Nephron progenitor cell (in vitro differentiated cells): ENCODE measurements around the gene TTLL6.

ENCODE experiments used
- DNase-seq: peaks from one replicate; pipeline ENCODE4 v3.0.0; 2021
- H3K27ac Mint-ChIP-seq: 2 replicates; pipeline ENCODE4 v1.8.0; 2021; ENCODE audit warnings: mild to moderate bottlenecking, moderate library complexity, mixed read lengths
- H3K27me3 Mint-ChIP-seq: 2 replicates; pipeline ENCODE4 v1.8.0; 2021; ENCODE audit warnings: mild to moderate bottlenecking, low read depth, mixed read lengths; ENCODE audit not compliant: poor library complexity
- H3K36me3 Mint-ChIP-seq: 2 replicates; pipeline ENCODE4 v1.8.0; 2021; ENCODE audit warnings: low read depth, mixed read lengths
- H3K4me1 Mint-ChIP-seq: 2 replicates; pipeline ENCODE4 v1.8.0; 2021; ENCODE audit warnings: mixed read lengths
- H3K4me3 Mint-ChIP-seq: 2 replicates; pipeline ENCODE4 v1.8.0; 2021; ENCODE audit warnings: mild to moderate bottlenecking, moderate library complexity, mixed read lengths
- H3K9me3 Mint-ChIP-seq: 2 replicates; pipeline ENCODE4 v1.8.0; 2021; ENCODE audit warnings: mild to moderate bottlenecking, moderate library complexity, mixed read lengths
- CTCF ChIP-seq: fragments of 200-600 bp; sonication (generic); IDR thresholded peaks from 2 replicates; pipeline ENCODE4 v1.5.0; 2021; ENCODE audit warnings: antibody characterized with exemption

Gene TTLL6

DNA sequence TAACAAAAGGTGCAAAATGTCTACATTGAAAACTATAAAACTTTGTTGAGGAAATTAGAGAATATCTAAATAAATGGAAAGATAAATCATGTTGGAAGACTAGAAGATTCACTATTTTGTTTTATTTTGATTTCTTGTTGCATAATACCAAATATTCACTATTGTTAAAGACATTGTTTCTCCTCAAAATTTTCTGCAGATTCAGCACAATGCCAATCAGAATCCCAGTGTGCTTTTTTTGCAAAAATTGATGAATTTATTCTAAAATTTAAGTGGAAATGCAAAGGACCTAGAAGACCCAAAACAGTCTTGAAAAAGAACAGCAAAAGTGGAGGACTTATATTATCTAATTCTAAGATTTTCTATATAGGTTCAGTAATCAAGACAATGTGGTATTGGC lies 40.4 kb downstream of the TTLL6 start:
- Mint-ChIP-seq H3K9me3 (peaks cover 22% of the 10 kb centered on the region), H3K27ac (no peak overlapping the region), H3K4me3 (no peak overlapping the region), H3K27me3 (peaks cover 44% of the 10 kb centered on the region), H3K4me1 (no peaks in the 10 kb centered on the region), H3K36me3 (peaks cover 4% of the 10 kb centered on the region)
- no peak for DNase-seq
- TF ChIP-seq CTCF, result no peak

GRCh38 chr17:48773245-48773644 lies 43.8 kb downstream of the TTLL6 start:
- H3K27ac Mint-ChIP-seq, result no peak overlapping the region
- peaks cover 18% of the 10 kb centered on the region for H3K9me3 Mint-ChIP-seq
- no peak for DNase-seq

GRCh38 chr17:48770954-48771353 lies 46.1 kb downstream of the TTLL6 start:
- Mint-ChIP-seq H3K27me3 (peaks cover 33% of the 10 kb centered on the region), H3K36me3 (no peaks in the 10 kb centered on the region), H3K27ac (no peak overlapping the region), H3K4me1 (peaks cover 11% of the 10 kb centered on the region), H3K4me3 (no peak overlapping the region), H3K9me3 (peaks cover 10% of the 10 kb centered on the region)
- no peak for TF ChIP-seq CTCF
- DNase-seq, result no peak

More at GRCh38 chr17:48773245-48773644, 43.8 kb downstream of the TTLL6 start:
- Mint-ChIP-seq H3K36me3 (no peaks in the 10 kb centered on the region), H3K4me1 (peaks cover 11% of the 10 kb centered on the region), H3K27me3 (peaks cover 29% of the 10 kb centered on the region), H3K4me3 (no peak overlapping the region)
- TF ChIP-seq CTCF, result no peak

DNA sequence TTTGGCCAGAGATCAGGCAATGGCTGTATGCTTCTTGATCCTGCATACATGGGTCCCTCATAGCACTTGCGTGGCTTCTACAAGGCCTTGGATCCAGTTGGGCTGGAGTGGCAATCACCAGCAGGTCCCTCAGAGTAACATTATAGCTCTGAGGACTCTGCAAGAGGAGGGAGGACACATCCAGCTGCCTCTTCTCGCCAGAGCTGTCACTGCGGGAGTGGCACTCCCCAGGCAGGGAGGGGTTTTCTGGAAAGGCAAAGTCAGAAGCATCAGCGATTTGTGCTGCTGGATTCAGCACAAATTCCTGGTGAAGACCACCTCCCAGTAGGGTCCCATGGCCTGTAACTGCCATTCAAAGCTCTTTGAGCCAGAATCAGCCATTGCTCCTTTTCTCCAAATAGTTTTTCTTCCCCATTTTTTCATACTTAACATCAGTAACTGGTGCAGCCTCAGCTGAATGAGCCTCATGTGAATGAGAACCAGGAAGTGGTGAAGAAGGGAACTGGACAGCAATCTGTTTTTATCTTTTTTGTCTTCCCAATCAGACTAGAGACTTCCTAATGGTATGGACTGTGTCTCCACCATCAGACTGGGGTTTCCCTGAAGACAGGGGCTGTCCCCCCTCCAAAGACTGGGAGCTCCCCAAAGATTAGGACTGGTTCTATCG lies 47.9 kb downstream of the TTLL6 start:
- no peak for DNase-seq
- Mint-ChIP-seq H3K4me1 (peaks cover 11% of the 10 kb centered on the region), H3K27ac (no peak overlapping the region), H3K27me3 (peaks cover 44% of the 10 kb centered on the region), H3K4me3 (no peak overlapping the region), H3K9me3 (no peaks in the 10 kb centered on the region), H3K36me3 (no peaks in the 10 kb centered on the region)
- no peak for TF ChIP-seq CTCF

DNA sequence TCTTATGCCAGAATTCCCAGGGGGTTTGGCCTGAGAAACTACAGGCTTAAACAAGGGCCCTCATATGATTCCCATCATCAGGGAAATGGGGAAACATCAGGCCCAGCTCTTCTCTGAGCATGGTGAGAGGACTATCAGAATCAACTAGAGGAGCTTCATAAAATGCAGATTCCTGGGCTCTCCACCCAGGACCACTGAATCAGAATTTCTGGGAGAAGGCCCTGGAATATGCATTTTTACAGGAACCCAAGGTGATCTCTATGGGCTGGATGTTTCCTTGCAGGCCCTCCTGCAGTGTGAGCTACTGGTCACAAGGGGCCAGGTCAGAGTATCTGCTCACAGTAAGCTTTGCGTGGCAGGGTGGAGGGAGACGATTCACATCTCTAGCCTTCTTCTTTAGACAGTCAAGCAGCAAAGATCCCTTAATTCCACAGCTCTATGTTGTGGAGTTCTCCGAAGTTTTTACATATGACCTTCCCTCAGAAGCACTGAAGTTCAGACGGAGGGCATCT lies 49.7 kb downstream of the TTLL6 start:
- Mint-ChIP-seq H3K27ac (no peak overlapping the region), H3K4me3 (no peak overlapping the region), H3K36me3 (no peaks in the 10 kb centered on the region), H3K9me3 (no peaks in the 10 kb centered on the region), H3K27me3 (peaks cover 61% of the 10 kb centered on the region), H3K4me1 (peaks cover 11% of the 10 kb centered on the region)
- DNase-seq, result no peak
- no peak for TF ChIP-seq CTCF

- no peaks in the 10 kb centered on the region for H3K9me3 Mint-ChIP-seq
- no peak for TF ChIP-seq CTCF
- peaks cover 100% of the 10 kb centered on the region for H3K27me3 Mint-ChIP-seq
- no peak overlapping the region for H3K4me3 Mint-ChIP-seq
- no peak for DNase-seq
- H3K27ac Mint-ChIP-seq, result no peak overlapping the region
- H3K36me3 Mint-ChIP-seq, result no peaks in the 10 kb centered on the region
- peaks cover 6% of the 10 kb centered on the region for H3K4me1 Mint-ChIP-seq
These were observed 55.9 kb downstream of the TTLL6 start for GRCh38 chr17:48761114-48761513.
